Medulla oblongata (tissue), 1 donor: ENCODE results near the gene OR6C2.
A peak's percentile ranks its signal among the peaks of the same experiment; 100 is the strongest.
"Not testable (repeated sequence)": the region's sequence is repeated elsewhere in the genome, so short reads cannot be mapped to it uniquely, and the experiment has no call there.

Experiments
- DNase-seq: peaks from one replicate; pipeline ENCODE4 v3.0.0-alpha.2; 2015; ENCODE audit errors: extremely low spot score

The OR6C2 gene

GRCh38 chr12:55472264-55472663, 28.4 kb downstream of the OR6C2 start:
- no peak for DNase-seq

DNA sequence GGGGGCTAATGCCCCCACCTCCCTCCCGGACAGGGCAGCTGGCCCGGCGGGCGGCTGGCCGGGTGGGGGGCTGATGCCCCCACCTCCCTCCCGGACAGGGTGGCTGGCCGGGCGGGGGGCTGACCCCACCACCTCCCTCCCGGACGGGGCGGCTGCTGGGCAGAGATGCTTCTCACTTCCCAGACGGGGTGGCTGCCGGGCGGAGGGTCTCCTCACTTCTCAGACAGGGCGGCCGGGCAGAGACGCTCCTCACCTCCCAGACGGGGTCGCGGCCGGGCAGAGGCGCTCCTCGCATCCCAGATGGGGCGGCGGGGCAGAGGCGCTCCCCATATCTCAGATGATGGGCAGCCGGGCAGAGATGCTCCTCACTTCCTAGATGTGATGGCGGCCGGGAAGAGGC, 35.3 kb downstream of the OR6C2 start:
- DNase-seq, result not testable (repeated sequence)

- DNase-seq, result not testable (repeated sequence)
Measured at GRCh38 chr12:55484284-55484683, 40.4 kb downstream of the OR6C2 start.

- no peak for DNase-seq
Measured at GRCh38 chr12:55492078-55492477, 48.2 kb downstream of the OR6C2 start, which contains the start of gene OR6C68. TSS of gene OR6C68 (plus strand) at chr12:55492378. CDS start at chr12:55492378, 0 bp downstream.

DNA sequence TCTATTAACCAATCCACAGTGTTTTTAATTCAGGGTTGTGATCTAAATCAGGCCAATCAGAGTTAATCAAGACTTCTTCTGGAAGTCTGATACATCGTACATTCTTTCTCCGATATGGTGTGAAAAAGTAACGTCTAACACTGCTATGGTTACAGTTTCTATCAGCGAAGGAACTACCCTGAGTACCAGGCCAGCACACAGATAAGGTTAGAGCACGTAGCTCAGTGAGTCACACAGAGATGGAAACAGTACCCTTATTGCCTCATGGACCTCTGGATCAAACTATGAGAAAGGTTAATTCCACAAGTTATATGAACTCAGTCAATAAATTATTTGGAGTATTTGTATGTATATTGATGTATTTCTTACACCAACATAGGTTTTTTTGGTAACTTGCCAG, 51.6 kb downstream of the OR6C2 start:
- no peak for DNase-seq

GRCh38 chr12:55499231-55499630, 55.4 kb downstream of the OR6C2 start:
- no peak for DNase-seq

DNA sequence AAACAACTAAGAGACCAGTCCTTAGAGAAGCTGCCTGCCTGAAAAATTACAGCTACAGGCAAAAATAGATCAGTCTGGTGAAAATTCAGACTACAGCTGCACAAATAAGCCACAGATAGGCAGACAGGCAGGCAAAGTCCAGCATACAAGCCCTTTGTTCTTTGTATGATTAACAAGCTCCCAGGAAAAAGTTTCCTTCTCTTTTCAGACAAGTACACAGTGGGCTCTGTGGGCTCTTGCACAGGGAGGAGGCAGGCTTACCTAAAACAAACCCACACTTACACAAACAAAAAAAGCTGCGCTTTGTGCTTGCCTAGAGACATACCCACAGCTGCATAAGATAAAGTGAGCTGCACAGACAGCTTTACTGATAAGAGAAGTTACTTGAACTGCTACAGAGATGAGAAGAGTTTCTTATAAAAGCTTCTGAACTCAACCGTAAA, 56.0 kb downstream of the OR6C2 start:
- peak; percentile 64 for DNase-seq

DNA sequence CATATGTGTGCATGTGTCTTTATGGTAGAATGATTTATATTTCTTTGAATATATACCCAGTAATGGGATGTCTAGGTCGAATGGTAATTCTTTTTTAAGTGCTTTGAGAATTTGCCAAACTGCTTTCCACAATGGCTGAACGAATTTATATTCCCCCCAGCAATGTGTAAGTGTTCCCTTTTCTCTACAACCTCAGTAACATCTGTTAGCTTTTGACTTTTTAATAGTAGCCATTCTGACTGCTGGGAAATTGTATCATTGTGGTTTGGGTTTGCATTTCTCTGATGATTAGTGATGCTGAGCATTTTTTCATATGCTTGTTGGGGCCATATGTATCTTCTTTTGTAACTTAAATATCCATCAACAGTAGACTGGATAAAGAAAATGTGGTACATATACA, 57.7 kb downstream of the OR6C2 start:
- no peak for DNase-seq
